Left ventricle myocardium inferior (tissue), 1 donor: ENCODE measurements around the gene CNGB1. TPM values are rescaled to one million over a fixed set of nuclear protein-coding genes. Genes with fewer than 3 reads are reported as not detected.
"Not testable (repeated sequence)": the region's sequence is repeated elsewhere in the genome, so short reads cannot be mapped to it uniquely, and the experiment has no call there.

ENCODE experiments used
- DNase-seq: peaks from one replicate; pipeline ENCODE4 v3.0.0-alpha.2; 2020
- H3K27ac ChIP-seq: fragments of 200-600 bp; replicated peaks from 2 replicates; pipeline ENCODE4 v1.8.0; 2021
- H3K27me3 ChIP-seq: fragments of 200-600 bp; 2 replicates; pipeline ENCODE4 v1.8.0; 2021; ENCODE audit warnings: low read depth
- H3K36me3 ChIP-seq: fragments of 200-600 bp; 2 replicates; pipeline ENCODE4 v1.8.0; 2021
- H3K4me1 ChIP-seq: fragments of 200-600 bp; 2 replicates; pipeline ENCODE4 v1.8.0; 2021
- H3K4me3 ChIP-seq: fragments of 200-600 bp; 2 replicates; pipeline ENCODE4 v1.8.0; 2021; ENCODE audit warnings: mild to moderate bottlenecking, moderate library complexity
- H3K9me3 ChIP-seq: fragments of 200-600 bp; replicated peaks from 2 replicates; pipeline ENCODE4 v1.8.0; 2021
- intact Hi-C: fragments of 100-400 bp; cut with micrococcal nuclease; formaldehyde crosslinking; loops from one replicate; pipeline ENCODE4 v1.11.0; 2022
- total RNA-seq: library from RNA; stranded (reverse); fragmentation: NEBNext Ultra II Directional; extraction: Animal tissue kit (Norgen Biotek cat#: 25700); gene quantifications from one replicate; pipeline ENCODE4 v1.2.1, GENCODE V29; 2021
- TF ChIP-seq, protein P1 (sequence below): fragments of 200-600 bp; IDR thresholded peaks from 2 replicates; pipeline ENCODE4 v1.8.0; 2021; ENCODE audit warnings: antibody characterized with exemption, mild to moderate bottlenecking, borderline replicate concordance
- donor health status: DM: no; HTN: yes; CAD: no; lungs with severe emphysema.

Gene CNGB1
- total RNA-seq, 1 donor from 2014 or later: not detected

DNA sequence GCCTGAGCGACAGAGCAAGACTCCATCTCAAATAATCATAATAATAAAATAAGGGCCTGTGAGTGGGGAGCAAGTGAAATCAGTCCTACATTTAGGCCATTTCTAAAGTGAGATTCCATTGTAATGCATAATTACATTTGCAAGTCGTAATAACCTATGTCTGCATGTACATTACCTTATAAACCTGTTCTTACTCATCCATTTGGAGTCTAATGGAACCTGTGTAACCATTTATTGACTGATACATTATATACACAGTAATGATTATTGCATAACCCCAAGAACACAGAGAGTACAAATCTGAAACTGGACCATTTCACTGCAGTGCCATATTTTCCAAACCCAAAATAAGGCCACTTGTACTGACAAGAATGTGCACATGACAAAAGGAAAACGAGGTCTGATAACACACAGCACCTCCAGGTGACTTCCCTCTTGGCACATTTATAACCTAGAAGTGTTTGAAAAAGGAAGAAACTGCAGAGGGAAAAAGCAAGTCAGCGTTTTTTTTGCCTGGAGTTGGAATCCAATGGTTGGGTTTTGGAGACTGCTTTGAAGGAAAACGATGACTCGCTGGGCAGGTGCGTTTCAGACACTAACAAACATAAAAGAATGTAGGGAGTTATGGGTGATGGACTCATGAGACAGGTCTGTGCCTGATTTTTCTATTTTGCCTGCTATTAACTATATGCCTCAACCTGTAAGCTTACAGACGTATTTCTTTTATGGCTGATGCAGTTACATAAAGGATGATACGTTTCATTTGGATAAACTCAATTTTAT, 105.0 kb downstream of the CNGB1 start:
- H3K36me3 ChIP-seq: no peaks in the 10 kb centered on the region
- no peak overlapping the region for H3K27ac ChIP-seq
- intact Hi-C loops: loop anchor here (10.0 kb wide), 1 partner anchor 71 kb away; no protein-coding TSS in a partner anchor
- no peaks in the 10 kb centered on the region for H3K9me3 ChIP-seq
- H3K27me3 ChIP-seq: no peaks in the 10 kb centered on the region
- TF ChIP-seq, protein P1, sequence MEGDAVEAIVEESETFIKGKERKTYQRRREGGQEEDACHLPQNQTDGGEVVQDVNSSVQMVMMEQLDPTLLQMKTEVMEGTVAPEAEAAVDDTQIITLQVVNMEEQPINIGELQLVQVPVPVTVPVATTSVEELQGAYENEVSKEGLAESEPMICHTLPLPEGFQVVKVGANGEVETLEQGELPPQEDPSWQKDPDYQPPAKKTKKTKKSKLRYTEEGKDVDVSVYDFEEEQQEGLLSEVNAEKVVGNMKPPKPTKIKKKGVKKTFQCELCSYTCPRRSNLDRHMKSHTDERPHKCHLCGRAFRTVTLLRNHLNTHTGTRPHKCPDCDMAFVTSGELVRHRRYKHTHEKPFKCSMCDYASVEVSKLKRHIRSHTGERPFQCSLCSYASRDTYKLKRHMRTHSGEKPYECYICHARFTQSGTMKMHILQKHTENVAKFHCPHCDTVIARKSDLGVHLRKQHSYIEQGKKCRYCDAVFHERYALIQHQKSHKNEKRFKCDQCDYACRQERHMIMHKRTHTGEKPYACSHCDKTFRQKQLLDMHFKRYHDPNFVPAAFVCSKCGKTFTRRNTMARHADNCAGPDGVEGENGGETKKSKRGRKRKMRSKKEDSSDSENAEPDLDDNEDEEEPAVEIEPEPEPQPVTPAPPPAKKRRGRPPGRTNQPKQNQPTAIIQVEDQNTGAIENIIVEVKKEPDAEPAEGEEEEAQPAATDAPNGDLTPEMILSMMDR: no peak
- no peak for DNase-seq
- no peak overlapping the region for H3K4me3 ChIP-seq
- peaks cover 12% of the 10 kb centered on the region for H3K4me1 ChIP-seq

DNA sequence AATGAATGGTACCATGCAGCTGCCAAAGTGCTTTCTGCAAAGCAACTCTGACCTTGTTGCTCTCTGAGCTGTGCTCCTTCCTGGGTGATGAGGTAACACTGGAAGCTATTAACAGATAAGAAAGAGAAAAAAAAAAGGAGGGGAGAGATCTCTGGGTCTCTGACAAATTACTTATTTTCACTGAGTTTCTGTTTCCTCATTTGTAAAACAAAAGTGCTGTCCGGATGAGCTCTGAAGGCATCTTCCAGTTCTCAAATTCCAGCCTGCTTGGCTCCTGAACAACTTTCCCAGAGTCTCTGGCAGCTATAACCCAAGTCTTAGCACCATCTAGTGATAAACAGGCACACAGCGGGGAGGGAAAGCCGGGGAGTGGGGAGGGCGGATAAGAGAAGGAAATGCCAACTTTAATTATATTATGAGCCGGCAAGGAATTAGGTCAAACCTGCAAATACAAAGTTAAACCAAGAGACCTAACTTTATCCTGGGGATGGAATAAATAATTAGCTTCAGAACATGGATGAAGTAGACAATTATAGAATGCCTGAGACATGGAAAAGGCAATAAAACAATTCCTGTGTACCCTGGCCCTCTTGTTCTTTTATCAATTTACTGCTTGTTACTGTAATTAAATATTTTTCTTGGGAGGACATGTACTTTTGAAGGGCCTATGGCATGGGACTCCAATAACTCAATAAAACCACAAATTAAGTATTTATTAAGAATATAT, 107.3 kb downstream of the CNGB1 start:
- no peaks in the 10 kb centered on the region for H3K27me3 ChIP-seq
- intact Hi-C loops: loop anchor here (10.0 kb wide), 1 partner anchor 69 kb away; no protein-coding TSS in a partner anchor
- no peak overlapping the region for H3K27ac ChIP-seq
- peaks cover 21% of the 10 kb centered on the region for H3K4me1 ChIP-seq
- H3K4me3 ChIP-seq: no peak overlapping the region
- no peaks in the 10 kb centered on the region for H3K36me3 ChIP-seq
- TF ChIP-seq, protein P1: peak; percentile 78
- DNase-seq: peak; percentile 45
- no peaks in the 10 kb centered on the region for H3K9me3 ChIP-seq

DNA sequence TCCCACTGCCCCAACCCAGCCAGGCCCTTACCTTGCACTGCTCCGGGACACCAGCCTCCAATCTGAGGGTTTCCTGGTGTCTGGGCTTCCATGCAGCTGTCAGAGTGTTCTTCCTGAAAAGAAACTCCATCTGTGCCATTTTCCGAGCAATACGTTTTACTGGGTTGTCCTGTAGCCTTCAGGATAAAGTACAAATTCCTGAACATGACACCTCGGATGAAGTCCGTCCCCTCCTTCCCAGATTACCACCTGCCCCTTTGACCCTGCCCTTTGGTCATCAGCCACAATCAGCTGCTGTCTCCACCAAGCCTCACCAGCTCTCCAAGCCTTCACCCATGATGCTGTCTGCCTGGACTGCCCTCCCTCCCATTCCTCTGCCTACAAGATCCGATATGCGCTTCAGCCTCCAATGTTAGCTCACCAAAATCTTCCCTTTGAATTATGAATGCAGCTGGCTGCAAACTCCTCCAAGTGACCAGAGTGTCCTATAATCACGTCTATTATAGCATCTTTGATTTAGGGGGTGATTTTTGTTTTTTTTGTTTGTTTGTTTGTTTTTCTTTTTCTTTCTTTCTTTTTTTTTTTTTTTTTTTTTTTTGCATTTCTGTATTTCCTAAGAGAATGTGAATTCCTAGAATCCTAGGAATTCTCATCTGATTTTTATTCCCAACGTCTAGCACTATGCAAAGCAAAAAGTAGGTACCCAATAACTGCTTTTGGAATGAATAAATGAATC, 108.1 kb downstream of the CNGB1 start:
- Histone ChIP-seq H3K27me3 (no peaks in the 10 kb centered on the region), H3K27ac (no peak overlapping the region), H3K9me3 (no peaks in the 10 kb centered on the region), H3K36me3 (no peaks in the 10 kb centered on the region), H3K4me3 (no peak overlapping the region), H3K4me1 (peaks cover 27% of the 10 kb centered on the region)
- intact Hi-C loops: loop anchor here (10.0 kb wide), 1 partner anchor 68 kb away; no protein-coding TSS in a partner anchor
- DNase-seq: no peak
- TF ChIP-seq, protein P1: no peak

DNA sequence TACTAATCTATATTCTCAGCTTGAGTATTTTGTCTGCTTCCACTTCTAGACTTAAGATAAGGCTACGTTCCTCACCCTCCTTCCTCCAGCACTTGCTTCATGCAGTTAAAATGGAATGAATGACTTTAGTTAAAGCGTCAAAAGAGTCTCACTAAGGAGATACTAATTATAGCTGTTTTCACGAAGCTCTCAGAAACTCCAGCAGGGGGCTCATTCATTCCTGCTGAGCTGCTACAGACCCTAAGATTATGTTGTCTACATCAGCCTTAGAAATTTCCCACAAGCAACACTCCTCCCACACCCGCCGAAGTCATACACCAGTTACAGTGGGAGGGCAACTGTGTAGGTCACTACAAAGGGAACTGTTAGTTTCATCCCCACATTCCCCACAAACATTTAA, 111.6 kb downstream of the CNGB1 start:
- Histone ChIP-seq H3K27ac (peak overlapping the region; percentile 71), H3K4me1 (peaks cover 27% of the 10 kb centered on the region), H3K4me3 (no peak overlapping the region), H3K9me3 (peaks cover 14% of the 10 kb centered on the region), H3K27me3 (no peaks in the 10 kb centered on the region), H3K36me3 (no peaks in the 10 kb centered on the region)
- no peak for DNase-seq
- intact Hi-C loops: no loop called here
- TF ChIP-seq, protein P1: peak; percentile 34

DNA sequence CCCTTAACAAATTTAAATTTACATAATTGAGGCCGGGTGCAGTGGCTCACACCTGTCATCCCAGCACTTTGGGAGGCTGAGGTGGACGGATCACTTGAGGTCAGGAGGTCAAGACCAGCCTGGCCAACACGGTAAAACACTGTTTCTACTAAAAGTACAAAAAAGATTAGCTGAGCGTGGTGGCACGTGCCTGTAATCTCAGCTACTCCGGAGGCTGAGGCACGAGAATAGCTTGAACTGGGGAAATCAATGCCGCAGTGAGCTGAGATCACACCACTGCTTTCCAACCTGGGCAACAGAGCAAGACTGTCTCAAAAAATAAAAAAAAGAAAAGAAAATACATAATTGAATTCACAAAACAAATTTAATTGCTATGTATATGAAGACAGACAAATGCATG, 112.3 kb downstream of the CNGB1 start:
- intact Hi-C loops: no loop called here
- TF ChIP-seq, protein P1: no peak
- Histone ChIP-seq H3K27ac (peak overlapping the region; percentile 71), H3K4me3 (no peak overlapping the region), H3K4me1 (peaks cover 25% of the 10 kb centered on the region), H3K27me3 (no peaks in the 10 kb centered on the region), H3K36me3 (no peaks in the 10 kb centered on the region), H3K9me3 (peaks cover 14% of the 10 kb centered on the region)
- no peak for DNase-seq

DNA sequence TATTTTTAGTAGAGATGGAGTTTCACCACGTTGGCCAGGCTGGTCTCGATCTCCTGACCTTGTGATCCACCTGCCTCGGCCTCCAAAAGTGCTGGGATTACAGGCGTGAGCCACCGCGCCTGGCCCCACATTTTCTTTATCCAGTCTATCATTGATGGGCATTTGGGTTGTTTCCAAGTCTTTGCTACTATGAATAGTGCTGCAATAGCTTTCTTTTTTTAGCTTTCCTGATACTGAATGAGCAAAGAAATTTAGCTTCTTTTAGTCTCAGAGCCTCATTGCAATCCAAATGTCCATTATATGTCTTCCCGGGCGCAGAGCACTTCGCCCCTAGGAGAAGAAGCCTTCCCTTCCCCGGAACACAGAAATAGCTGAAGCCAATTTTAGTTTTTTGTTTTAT, 112.9 kb downstream of the CNGB1 start:
- H3K4me1 ChIP-seq: peaks cover 18% of the 10 kb centered on the region
- intact Hi-C loops, H3K36me3 ChIP-seq, H3K4me3 ChIP-seq, H3K27me3 ChIP-seq: not testable (repeated sequence)
- H3K27ac ChIP-seq: peak overlapping the region; percentile 71
- H3K9me3 ChIP-seq: peaks cover 14% of the 10 kb centered on the region
- DNase-seq: peak; percentile 18
